GM19467 (cell line): ENCODE data around the gene NEXMIF.
"Not testable (repeated sequence)": the region's sequence is repeated elsewhere in the genome, so short reads cannot be mapped to it uniquely, and the experiment has no call there.

ENCODE experiments used
- ATAC-seq: cut with Tn5 transposase; IDR thresholded peaks from one replicate; pipeline ENCODE4 v1.9.1; 2021; ENCODE audit warnings: mild to moderate bottlenecking, moderate library complexity; ENCODE audit not compliant: unreplicated experiment

Gene NEXMIF

DNA sequence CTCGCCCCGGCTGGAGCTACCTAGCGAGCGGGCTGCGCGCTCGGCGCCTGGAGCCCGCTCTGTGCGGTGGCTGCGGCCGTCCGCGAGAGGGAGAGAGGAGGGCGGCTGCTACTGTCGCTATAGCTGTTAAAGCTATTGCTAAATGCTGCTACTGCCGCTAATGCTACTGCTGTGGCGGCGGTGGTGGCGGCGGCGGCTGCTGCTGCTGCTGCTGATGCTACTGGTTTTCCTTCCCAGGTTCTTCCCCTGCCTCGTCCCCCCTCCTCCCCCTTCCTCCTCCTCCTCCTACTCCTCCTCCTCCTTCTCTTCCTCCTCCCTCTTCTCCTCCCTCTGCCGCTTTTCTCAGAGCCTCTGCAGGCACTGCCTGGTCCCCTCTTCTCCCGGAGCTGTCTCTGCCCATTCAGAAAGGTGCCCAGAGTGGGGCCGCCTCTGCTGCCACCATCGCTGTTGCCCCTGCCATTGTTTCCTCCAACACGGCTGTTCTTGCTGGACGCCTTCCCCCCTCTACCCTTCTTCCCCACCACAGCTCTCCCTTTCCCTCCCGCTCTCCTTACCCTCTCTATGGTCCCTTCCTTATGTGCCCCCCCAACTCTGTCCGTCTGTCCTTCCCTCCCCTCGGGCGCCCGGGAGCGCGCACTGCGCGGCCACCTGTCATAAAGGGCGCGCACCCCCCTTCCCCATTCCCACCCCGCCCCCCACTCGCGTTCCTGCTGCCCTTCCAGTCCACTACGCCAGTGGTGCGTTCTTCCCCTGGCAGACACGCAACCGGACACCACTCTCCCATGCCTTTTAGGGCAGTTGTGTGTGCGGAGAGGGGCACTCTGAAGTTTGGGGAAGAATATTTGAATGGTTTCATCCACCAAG is at the start of gene NEXMIF:
TSS of gene NEXMIF (minus strand) at position 228 of the 864 bp plus-strand sequence.
- peak; percentile 57 for ATAC-seq

DNA sequence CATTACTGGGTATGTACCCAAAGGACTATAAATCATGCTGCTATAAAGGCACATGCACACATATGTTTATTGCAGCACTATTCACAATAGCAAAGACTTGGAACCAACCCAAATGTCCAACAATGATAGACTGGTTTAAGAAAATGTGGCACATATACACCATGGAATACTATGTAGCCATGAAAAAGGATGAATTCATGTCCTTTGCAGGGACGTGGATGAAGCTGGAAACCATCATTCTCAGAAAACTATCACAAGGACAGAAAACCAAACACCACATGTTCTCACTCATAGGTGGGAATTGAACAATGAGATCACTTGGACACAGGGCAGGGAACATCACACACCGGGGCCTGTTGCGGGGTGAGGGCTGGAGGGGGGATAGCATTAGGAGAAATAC is 36.7 kb upstream of the NEXMIF start:
- not testable (repeated sequence) for ATAC-seq

DNA sequence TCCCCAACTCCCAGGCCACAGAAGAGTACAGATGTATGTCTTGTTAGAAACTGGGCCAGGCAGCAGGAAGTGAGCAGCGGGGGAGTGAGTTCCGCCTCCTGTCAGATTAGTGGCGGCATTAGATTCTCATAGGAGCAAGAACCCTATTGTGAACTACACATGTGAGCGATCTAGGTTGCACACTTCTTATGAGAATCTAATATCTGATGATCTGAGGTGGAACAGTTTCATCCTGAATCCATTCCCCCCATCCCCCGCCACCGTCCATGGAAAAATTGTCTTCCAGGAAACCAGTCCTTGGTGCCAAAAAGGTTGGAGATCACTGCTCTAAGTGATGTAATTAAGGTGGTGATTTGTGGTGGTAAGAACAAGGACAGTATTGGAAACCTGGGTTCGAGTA is 24.5 kb upstream of the NEXMIF start:
- ATAC-seq, result no peak

GRCh38 chrX:74940414-74940813 is 15.2 kb upstream of the NEXMIF start:
- no peak for ATAC-seq

DNA sequence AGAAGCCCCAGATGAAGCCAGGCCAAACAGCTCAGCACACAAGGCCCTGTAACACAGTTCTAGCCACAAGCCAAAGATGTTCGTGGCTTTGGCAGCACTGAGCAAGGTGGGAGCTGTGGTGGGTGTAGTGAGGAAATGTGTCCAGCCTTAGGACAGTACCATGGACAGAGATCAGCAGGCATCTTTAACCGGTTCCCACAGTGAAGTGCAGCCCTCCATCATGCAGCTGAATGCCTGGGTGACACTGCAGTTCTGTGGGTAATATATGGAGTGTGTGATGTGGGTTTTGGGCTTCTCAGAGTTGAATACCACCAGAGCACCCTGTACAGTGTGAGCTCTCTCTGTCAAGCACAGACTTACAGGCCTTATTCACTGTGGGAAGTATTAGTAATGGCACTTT is 6.0 kb upstream of the NEXMIF start:
- no peak for ATAC-seq

- peak; percentile 50 for ATAC-seq
Observed at GRCh38 chrX:74924449-74925224, 615 bp downstream of the NEXMIF start.

DNA sequence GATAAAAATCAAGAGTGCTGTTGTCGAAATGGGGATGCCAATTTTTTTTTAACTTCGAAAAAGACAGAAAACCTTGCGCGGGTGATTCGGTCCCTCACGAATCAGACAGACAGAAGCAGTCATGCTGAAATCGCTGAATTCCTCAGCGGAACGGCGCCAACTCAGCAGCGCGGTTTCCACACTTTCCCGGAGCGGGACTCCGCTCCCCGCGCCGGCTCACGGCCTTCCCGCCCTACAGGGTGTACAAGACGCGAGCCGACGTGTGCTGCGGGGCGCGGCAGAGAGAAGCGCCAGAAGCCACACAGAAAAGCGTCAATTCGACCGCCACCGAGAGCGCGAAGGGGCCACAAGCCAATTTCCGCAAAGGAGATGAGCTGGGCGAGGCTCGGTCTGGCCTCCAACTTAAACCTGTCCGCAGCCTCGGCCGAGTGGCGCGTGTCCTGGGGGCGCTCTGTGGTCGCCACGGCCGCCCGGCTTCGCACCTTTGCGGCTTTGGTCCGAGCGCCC is 1.3 kb downstream of the NEXMIF start:
- ATAC-seq, result peak; percentile 13

DNA sequence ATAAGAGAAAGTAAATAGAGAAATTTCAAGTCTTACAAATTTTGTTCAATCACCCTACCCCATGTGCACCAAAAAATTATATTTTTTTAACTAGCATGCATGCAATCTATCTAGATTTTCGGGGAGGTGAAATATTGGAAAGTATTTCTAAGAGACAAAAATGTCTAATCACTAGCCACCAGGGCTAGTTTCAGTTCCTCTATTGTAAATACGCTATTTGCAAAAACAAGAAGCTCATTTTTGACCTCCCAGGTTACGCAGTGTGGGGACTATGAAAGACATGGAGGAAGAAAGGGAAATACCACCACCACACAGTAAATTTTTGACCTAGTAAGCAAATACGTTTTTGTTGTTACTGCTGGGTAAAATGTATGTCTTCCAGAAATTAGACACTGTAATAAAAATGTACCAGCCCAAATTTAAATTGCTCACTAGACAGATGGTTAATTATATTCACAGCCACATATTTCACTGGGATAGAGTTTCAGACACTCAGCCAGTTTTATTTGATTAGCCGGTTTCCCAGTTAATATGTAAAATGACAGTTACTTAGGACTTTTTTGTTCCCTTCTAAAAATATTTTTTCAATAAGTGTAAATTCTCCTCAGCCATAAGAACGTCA is 2.2 kb downstream of the NEXMIF start:
- peak; percentile 57 for ATAC-seq

DNA sequence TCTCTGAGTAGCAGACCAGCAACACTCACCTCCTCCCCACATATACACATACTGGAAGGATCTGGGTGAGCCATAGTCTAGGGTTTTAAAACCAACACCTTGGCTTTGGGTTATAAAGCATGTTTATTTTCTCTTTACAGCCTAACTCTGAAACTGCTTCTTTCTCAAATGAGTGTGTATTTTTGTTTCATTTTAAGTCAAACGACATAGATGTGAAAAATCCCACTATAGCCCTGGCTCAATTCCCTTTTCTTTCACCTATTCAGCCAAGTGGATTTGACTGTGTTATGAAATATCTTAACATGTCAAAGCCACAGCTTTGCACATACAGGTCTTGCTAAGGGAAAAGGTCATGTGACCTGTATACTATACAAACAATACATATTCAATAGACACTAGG is 13.8 kb downstream of the NEXMIF start:
- peak; percentile 48 for ATAC-seq

- no peak for ATAC-seq
Observed at GRCh38 chrX:74906417-74906816, 18.8 kb downstream of the NEXMIF start.

- no peak for ATAC-seq
Observed at GRCh38 chrX:74902806-74903205, 22.4 kb downstream of the NEXMIF start.

- ATAC-seq, result no peak
Observed at GRCh38 chrX:74892561-74892960, 32.7 kb downstream of the NEXMIF start.

DNA sequence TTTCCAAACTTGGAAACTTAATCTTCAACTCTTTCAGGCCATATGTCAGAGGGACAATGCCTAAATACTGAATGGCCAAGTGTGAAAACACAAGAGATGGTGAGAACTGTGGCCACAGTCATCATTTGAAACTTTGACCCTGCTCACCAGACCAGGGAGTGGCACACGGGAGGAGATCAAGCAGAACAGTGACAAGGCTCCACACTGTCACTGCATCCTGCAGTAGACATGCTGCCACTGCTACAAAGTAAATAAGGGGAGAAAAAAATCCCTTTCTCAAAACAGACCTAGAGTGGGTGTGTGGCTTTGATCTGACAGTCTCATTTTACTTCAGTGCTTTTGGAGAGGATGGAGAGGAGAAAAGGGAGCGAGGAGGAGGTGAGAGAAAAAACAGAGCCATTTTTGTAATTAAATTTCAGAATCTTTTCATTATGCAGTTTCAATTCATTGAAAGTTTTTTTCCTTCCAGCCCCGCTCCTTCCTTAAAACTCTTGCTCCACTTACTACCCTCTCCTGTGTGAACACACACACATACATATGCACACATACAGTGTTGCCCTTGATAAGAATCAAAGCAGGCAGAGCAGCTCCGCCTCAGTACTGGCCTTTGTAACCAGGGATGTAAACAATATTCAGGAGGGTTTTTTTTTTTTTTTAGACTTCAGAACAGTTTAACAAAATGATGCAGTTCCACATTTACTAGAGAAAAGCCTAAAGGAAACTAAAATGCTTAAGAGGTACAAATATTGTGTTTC is 34.4 kb downstream of the NEXMIF start:
- ATAC-seq, result peak; percentile 96

- ATAC-seq, result not testable (repeated sequence)
Observed at GRCh38 chrX:74882383-74882782, 42.9 kb downstream of the NEXMIF start.

DNA sequence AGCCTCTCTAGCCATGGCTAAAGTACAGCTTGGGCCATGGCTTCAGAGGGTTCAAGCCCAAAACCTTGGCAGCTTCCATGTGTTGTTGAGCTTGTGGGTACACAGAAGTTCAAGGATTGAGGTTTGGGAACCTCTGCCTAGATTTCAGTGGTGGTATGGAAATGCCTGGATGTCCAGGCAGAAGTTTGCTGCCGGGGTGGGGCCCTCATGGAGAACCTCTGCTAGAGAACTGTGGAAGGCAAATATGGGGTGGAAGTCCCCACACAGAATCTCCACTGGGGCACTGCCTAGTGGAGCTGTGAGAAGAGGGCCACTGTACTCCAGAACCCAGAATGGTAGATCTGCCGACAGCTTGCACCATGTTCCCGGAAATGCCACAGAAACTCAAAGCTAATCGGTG is 59.5 kb downstream of the NEXMIF start:
- no peak for ATAC-seq

DNA sequence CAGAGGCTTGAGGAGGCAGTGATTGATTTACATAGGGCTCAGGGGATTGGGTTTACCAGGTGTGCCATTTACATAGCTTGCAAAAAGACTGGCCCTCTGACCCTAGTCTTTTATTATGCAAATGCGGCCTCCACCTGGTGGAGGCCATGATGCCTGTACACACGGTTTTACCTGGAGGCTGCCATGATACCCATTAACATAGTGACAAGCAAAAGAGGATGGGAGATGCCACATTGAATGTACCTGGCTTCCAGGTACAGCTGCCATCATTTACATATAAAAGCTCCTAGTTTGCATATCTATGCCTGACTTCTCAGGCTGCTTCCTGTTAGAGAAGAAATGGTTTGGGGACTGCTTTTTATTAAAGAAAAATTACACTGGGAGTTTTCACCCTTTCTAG is 72.0 kb downstream of the NEXMIF start:
- ATAC-seq, result no peak

GRCh38 chrX:74835566-74835965 is 89.7 kb downstream of the NEXMIF start:
- no peak for ATAC-seq

GRCh38 chrX:74819797-74820196 is 105.5 kb downstream of the NEXMIF start:
- ATAC-seq, result not testable (repeated sequence)

DNA sequence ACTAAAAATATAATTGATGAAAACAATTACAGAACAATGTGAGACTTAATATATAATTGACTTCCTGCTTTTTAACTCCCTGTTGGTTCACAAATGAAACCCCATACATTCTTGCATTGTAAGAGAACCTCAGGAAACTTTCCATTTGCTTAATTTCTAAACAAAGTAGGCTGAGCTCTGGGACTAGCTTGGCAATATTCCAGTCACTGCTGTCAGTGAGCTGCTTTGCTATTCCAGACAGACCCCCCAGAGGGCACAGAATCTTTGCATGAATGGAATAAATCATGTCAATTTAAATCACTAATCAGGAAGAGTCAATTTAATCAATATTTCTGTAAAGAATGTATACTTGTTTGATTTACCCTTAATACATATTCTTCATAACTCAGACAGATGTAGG is 110.6 kb downstream of the NEXMIF start:
- no peak for ATAC-seq

- no peak for ATAC-seq
Observed at GRCh38 chrX:74804574-74804973, 120.7 kb downstream of the NEXMIF start.

DNA sequence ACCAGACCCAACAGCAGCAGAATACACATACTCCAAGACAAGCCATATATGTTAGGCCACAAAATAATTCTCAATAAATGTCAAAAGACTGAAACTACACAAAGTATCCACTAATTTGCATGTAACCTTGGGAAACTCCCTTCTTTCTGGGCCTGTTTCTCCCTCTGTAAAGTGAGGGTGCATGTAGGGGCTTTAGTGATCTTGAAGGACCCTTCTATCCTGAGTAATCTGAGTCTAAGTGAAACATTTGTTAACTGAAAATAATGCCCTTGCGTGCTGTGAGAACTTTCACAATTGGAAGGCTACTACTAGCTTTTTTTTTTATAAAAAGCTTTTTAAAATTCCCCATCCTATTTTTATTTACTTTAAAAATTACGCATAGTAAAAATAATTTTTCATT is 125.2 kb downstream of the NEXMIF start:
- no peak for ATAC-seq
